Activated T-helper 2 cell treated with anti-CD3 and anti-CD28 coated beads, Interferon-gamma antibody, Interleukin-2, Interleukin-4, amounts not matched to agents 10 μg/mL and 5 μg/mL and 100 μg/mL, durations not matched to agents 14 hours and 24 hours and 36 hours (primary cell): ENCODE results near the gene PXDN. TPM values are rescaled to one million over a fixed set of nuclear protein-coding genes. Genes with fewer than 3 reads are reported as not detected.
"Not testable (repeated sequence)": the region's sequence is repeated elsewhere in the genome, so short reads cannot be mapped to it uniquely, and the experiment has no call there.

Source experiments
- DNase-seq: peaks from one replicate; pipeline ENCODE4 v3.0.0; 2021; ENCODE audit warnings: low spot score
- H3K27ac Mint-ChIP-seq: one replicate; pipeline ENCODE4 v1.8.0; 2021; ENCODE audit warnings: mixed read lengths
- H3K27me3 Mint-ChIP-seq: one replicate; pipeline ENCODE4 v1.8.0; 2021; ENCODE audit warnings: low read depth, mixed read lengths
- H3K36me3 Mint-ChIP-seq: one replicate; pipeline ENCODE4 v1.8.0; 2021; ENCODE audit warnings: low read depth, mixed read lengths
- H3K4me1 Mint-ChIP-seq: one replicate; pipeline ENCODE4 v1.8.0; 2021; ENCODE audit warnings: low read depth, mixed read lengths
- H3K4me3 Mint-ChIP-seq: one replicate; pipeline ENCODE4 v1.8.0; 2021; ENCODE audit warnings: low read depth, mild to moderate bottlenecking, moderate library complexity, mixed read lengths
- H3K9me3 Mint-ChIP-seq: one replicate; pipeline ENCODE4 v1.8.0; 2021; ENCODE audit warnings: mixed read lengths
- intact Hi-C: fragments of 100-400 bp; cut with micrococcal nuclease; formaldehyde crosslinking; loops from one replicate; pipeline ENCODE4 v1.15.1; 2023
- total RNA-seq: library from RNA; stranded (reverse); gene quantifications from 2 replicates; pipeline ENCODE4 v1.2.3, GENCODE V29; 2022

The PXDN gene
- total RNA-seq, 1 donor from 2014 or later = 2.0 TPM

DNA sequence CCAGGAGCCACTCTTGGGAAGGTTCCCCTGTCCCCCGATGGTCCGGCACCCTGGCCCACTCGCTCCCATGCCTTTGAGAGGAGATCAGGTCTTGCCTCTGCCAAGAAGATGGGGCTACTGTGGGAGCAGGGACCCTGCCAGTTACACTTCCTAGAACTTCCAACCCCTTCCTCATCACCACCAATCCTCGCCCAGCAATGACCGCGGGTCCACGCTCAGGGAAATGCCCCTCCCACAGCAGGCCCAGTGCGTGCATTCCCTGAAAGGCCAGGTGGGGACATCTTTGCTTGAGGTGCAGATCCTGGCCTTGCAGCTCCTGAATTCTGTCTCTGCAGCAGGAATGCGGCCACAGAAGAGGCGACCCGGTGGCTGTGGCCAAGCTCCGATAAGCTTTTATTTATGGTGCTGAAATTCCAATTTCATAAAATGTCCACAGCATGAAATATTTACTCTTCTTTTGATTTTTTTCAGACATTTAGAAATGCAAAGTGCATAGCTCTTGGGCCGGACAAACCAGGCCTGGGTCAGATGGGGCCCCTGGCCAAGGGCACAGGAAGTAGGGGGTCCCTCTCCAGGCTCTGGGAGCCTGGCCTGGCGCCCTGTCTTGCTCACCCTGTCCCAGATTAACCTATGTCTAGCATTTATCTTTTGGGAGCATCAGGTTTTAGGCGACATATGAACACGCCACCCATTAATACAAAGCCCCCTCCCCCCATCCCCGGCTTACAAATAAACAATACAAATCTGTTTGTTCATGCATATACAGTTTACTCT, 29.8 kb downstream of the PXDN start:
- no peak for DNase-seq
- H3K27ac Mint-ChIP-seq = no peak overlapping the region
- intact Hi-C loops = no loop called here
- no peaks in the 10 kb centered on the region for H3K36me3 Mint-ChIP-seq
- peaks cover 3% of the 10 kb centered on the region for H3K9me3 Mint-ChIP-seq
- H3K4me1 Mint-ChIP-seq = no peaks in the 10 kb centered on the region
- H3K4me3 Mint-ChIP-seq = no peak overlapping the region
- no peaks in the 10 kb centered on the region for H3K27me3 Mint-ChIP-seq

DNA sequence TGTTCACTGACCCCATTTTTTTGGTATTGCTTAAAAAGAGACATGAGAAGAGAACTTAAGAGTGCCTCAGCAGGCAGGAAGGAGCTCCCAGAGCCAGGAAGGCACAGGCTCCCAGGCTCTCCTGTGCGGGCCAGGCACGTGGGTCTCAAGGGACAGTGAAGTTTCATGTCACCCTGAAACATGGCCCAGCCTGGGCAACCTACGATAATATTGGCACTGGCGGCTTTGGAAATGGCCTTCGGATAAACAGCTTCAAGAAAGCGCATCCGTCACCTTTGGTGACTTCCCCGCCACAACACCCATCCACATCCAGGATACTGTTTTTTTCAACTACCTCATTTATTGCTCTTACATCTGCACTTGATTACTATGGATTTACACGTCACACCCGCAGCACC, 30.5 kb downstream of the PXDN start:
- no peak overlapping the region for H3K4me3 Mint-ChIP-seq
- H3K27me3 Mint-ChIP-seq = no peaks in the 10 kb centered on the region
- H3K27ac Mint-ChIP-seq = no peak overlapping the region
- no peaks in the 10 kb centered on the region for H3K4me1 Mint-ChIP-seq
- H3K9me3 Mint-ChIP-seq = peaks cover 3% of the 10 kb centered on the region
- no peak for DNase-seq
- H3K36me3 Mint-ChIP-seq = no peaks in the 10 kb centered on the region
- intact Hi-C loops = no loop called here

DNA sequence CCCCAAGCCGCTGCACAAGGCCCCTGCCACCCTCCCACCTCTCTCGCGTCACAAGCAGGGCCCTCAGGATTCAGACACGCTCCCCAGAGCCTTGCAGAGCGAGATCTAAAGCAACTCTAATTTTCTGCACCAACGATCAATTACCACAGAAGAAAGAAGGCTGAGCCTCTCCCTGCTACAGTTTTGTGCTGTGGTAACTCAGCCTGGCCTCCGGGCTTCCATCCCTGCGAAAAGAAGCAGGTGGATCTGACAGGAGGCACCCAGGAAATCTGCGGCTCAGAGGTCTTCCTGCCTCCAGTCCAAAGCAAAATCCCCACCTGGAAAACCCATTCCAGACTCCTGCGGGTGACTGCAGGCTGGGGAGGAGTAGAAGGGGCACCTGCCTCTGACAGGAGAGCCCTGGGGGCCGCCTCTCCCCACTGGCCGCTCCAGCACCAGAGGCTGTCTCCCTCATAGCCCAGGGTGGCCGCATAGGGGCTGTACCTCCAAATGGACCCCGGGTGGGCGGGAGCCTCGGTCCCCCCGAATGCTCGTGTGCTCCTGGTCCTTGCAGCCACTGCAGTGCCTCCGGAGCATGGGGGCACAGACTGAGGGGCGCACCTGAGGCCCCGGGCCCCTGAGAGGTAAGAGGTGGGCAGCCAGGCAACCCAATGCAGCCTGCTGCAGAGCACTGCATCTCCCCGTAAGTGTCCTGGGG, 31.0 kb downstream of the PXDN start:
- intact Hi-C loops = no loop called here
- H3K27me3 Mint-ChIP-seq = no peaks in the 10 kb centered on the region
- H3K36me3 Mint-ChIP-seq = no peaks in the 10 kb centered on the region
- no peak for DNase-seq
- peaks cover 3% of the 10 kb centered on the region for H3K9me3 Mint-ChIP-seq
- H3K27ac Mint-ChIP-seq = no peak overlapping the region
- no peak overlapping the region for H3K4me3 Mint-ChIP-seq
- no peaks in the 10 kb centered on the region for H3K4me1 Mint-ChIP-seq

DNA sequence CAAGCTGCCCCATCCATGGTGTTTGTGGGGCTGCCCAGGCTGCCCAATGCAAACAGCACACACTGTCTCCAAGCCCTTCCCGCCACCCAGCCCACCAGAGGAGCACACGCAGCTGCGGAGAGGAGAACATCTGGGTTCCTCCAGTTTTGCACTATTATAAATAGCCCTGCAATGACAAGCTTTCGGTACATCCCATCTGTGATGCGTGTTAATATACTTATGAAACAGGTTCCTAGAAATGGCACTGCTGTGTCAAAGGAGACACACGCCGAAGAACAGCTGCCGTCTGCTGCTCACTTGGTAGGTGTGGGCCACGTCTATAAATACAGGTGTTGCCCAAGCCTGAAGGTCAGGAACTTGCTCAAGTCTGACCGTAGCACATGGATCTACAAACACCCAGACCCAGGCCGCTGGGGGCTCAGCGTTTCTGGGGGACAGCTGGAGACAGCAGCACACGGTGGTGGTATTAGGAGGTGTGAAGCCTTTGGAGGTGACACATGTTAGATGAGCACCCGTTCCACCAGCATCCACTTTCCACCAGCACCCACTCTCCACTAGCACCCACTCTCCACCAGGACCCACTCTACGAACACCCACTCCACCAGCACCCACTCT, 34.3 kb downstream of the PXDN start:
- Mint-ChIP-seq H3K4me1 (no peaks in the 10 kb centered on the region), H3K27me3 (no peaks in the 10 kb centered on the region), H3K36me3 (no peaks in the 10 kb centered on the region), H3K4me3 (no peak overlapping the region), H3K9me3 (no peaks in the 10 kb centered on the region), H3K27ac (no peak overlapping the region)
- no peak for DNase-seq
- intact Hi-C loops = no loop called here

DNA sequence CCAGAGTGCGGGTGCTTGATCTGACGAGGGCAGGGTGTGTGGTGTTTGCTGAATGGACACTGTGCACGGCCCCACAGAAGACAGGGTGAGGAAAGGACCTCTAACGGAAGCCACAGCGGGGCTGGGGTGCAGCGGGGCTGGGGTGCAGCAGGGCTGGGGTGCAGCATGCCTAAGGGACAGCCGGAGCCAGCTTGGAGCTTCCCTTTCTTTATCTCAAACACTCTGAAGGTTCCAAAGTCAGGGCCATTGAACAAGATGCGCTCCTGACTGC, 35.0 kb downstream of the PXDN start:
- no peak overlapping the region for H3K4me3 Mint-ChIP-seq
- no peak overlapping the region for H3K27ac Mint-ChIP-seq
- intact Hi-C loops = no loop called here
- no peaks in the 10 kb centered on the region for H3K36me3 Mint-ChIP-seq
- H3K4me1 Mint-ChIP-seq = no peaks in the 10 kb centered on the region
- no peaks in the 10 kb centered on the region for H3K27me3 Mint-ChIP-seq
- no peaks in the 10 kb centered on the region for H3K9me3 Mint-ChIP-seq
- no peak for DNase-seq

DNA sequence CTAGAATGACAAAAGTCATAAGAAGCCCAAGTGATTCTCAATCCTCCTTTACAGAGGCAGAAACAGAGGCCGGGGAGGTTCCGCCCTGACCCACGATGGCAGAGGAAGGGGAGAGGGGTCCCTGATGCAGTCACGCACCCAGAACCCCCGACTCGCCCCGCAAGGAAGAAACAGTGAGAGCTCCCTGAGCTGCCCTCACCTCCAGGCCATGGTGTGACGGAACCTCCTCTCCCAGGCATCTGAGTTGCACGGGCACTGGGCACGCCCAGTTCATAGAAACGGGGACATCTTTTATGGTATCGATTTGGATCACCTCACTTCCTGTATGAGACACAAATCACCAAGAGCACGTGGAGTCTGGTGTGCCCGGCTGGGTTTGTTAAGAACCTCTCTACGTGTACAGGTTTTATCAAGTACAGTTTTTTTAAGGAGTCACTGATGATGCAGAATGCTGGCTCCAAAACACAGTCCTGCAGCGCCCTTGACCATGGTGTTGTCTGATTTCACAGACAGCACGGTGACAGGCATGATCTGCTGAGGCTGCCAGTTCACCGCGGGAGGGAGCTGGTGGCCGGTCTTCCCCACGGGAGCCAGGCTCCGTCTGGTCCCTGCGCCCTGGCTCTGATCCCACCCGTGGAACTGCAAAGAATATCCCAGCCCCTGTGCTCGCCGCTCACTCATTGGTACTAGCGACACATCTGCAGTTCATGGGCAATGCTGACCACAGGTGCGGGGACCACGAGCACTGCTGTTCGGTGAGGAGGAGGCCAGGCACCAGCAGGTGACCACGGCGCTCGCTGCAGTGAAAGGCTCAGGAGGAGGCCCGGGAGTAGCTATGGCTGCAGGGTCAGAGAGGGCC, 35.6 kb downstream of the PXDN start:
- Mint-ChIP-seq H3K4me1 (no peaks in the 10 kb centered on the region), H3K27ac (no peak overlapping the region), H3K27me3 (no peaks in the 10 kb centered on the region), H3K9me3 (no peaks in the 10 kb centered on the region), H3K4me3 (no peak overlapping the region), H3K36me3 (no peaks in the 10 kb centered on the region)
- intact Hi-C loops = no loop called here
- DNase-seq = no peak

DNA sequence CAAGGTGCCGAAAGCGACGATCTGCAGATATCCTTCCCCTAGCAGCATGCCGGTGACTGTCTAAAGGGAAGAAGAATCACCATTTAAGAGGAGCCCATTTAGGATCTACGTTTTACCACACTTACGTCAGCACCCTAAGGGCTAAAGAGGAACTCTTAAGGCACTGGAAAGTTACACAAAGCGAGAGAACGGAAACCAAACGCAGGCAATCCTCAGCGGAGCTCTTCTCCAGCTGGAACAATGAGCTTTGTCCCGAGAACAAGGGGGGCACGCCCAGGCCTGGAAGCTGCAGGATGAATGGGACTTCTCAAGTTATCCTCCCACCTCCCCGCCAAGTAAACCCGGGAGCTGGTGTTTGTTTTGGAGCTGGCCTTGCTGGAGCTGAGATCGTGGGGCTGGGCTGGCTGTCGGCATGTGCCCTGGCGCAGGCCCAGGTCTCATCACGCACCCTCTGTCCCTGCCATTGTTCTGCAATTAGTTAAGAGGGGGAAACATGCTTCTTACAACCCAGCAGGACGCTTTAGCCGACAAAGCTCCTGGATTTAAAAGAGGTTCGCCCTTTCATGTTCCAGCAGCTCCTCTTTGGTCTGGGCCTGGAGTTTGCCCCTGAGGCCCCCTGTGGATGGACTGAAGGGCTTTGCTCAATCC, 36.4 kb downstream of the PXDN start:
- no peak overlapping the region for H3K27ac Mint-ChIP-seq
- H3K36me3 Mint-ChIP-seq = no peaks in the 10 kb centered on the region
- intact Hi-C loops = no loop called here
- no peaks in the 10 kb centered on the region for H3K27me3 Mint-ChIP-seq
- DNase-seq = no peak
- no peaks in the 10 kb centered on the region for H3K4me1 Mint-ChIP-seq
- H3K9me3 Mint-ChIP-seq = no peaks in the 10 kb centered on the region
- H3K4me3 Mint-ChIP-seq = no peak overlapping the region

DNA sequence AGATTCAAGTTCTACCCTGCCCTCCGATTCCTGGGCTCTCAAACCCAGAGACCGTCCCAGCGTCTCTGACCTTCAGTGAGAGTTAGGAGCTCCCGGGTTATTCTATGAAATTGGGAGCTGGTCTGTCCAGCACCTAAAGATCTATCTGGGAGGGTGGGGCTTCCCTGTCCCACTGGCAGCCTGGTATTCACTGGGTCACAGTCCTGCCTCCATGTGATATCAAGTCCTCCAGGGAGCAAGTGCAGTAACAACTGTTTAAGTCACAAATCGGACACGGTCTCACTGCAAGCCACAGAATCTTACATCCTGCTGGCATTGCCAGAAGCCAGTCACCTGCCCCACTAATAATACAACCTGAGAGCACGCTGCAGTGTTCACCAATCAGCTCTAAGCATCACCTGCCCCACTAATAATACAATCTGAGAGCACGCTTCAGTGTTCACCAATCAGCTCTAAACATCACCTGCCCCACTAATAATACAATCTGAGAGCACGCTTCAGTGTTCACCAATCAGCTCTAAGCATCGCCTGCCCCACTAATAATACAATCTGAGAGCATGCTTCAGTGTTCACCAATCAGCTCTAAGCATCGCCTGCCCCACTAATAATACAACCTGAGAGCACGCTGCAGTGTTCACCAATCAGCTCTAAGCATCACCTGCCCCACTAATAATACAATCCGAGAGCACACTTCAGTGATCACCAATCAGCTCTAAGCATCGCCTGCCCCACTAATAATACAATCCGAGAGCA, 38.0 kb downstream of the PXDN start:
- H3K4me1 Mint-ChIP-seq, DNase-seq, H3K36me3 Mint-ChIP-seq, H3K4me3 Mint-ChIP-seq, intact Hi-C loops, H3K9me3 Mint-ChIP-seq, H3K27me3 Mint-ChIP-seq, H3K27ac Mint-ChIP-seq: not testable (repeated sequence)

DNA sequence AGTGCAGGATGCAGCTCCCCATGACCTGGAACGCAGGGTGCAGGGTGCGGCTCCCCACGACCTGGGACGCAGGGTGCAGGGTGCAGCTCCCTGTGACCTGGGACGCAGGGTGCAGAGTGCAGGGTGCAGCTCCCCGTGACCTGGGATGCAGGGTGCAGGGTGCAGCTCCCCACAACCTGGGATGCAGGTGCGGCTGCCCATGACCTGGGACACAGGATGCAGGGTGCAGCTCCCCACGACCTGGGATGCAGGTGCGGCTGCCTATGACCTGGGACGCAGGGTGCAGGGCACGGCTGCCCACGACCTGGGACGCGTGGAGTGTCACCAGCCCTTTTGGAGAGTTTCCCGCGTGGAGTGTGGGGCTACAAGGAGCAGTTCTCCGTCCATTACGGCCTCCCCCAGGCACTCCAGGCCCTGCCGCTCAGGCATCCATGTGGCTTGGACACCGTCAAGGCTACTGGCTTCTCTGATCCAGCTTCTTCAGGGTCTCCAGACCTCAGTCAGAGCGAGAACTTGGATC, 38.7 kb downstream of the PXDN start:
- no peaks in the 10 kb centered on the region for H3K36me3 Mint-ChIP-seq
- no peaks in the 10 kb centered on the region for H3K27me3 Mint-ChIP-seq
- DNase-seq = no peak
- no peaks in the 10 kb centered on the region for H3K4me1 Mint-ChIP-seq
- intact Hi-C loops = no loop called here
- no peak overlapping the region for H3K27ac Mint-ChIP-seq
- H3K4me3 Mint-ChIP-seq = no peak overlapping the region
- H3K9me3 Mint-ChIP-seq = no peaks in the 10 kb centered on the region

DNA sequence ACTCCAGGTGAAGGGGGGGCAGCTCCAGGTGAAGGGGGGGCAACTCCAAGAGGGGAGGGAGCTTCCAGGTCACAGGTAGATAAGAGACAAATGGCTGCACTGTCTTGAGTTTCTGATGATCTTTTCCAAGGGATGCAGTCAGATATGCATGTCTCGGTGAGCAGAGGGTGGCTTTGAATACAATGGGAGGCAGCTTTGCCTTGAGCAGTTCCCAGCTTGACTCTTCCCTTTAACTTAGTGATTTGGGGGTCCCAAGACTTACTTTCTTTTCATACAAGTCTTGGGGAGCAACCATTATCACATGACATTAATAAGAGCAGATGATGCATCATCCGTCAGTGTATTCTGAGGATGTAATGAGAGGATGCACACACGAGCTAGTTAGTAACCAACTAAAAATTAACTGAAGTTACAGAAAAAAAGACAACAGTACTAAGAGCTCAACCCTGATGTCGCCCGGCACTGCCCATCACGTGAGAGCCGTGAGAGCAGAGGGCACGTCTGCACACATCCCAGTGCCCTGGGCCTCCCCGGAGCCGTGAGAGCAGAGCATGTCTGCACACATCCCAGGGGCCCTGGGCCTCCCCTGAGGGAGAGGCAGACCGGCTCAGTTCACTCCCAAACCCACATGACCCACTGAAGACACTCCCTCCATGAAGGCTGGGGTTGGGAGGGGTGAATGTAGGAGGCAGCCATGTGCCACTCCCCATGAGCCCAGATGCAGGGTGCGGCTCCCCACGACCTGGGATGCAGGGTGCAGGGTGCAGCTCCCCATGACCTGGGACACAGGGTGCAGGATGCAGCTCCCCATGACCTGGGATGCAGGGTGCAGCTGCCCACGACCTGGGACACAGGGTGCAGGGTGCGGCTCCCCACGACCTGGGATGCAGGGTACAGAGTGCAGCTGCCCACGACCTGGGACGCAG, 39.4 kb downstream of the PXDN start:
- intact Hi-C loops = no loop called here
- no peaks in the 10 kb centered on the region for H3K4me1 Mint-ChIP-seq
- no peak overlapping the region for H3K27ac Mint-ChIP-seq
- H3K36me3 Mint-ChIP-seq = no peaks in the 10 kb centered on the region
- DNase-seq = no peak
- no peaks in the 10 kb centered on the region for H3K9me3 Mint-ChIP-seq
- no peaks in the 10 kb centered on the region for H3K27me3 Mint-ChIP-seq
- H3K4me3 Mint-ChIP-seq = no peak overlapping the region

DNA sequence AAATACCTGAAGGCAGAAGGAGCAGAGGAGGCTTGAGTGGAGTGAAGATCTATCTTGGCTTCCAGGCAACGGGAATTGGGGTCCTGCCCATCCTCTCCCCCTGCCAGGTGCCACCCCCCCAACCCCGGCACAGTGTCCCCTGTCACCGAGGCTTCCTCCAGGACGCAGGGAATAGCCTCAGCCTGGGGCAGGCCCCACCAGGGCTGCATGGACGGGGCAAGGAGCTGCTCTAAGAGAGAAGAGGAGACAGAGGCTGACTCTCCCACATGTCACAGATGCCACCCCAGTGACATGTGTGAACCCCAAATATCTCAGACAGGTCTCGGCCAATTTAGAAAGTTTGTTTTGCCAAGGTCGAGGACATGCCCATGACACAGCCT, 42.1 kb downstream of the PXDN start:
- H3K9me3 Mint-ChIP-seq = no peaks in the 10 kb centered on the region
- H3K27me3 Mint-ChIP-seq = no peaks in the 10 kb centered on the region
- DNase-seq = no peak
- no peaks in the 10 kb centered on the region for H3K4me1 Mint-ChIP-seq
- intact Hi-C loops = no loop called here
- H3K27ac Mint-ChIP-seq = no peak overlapping the region
- no peak overlapping the region for H3K4me3 Mint-ChIP-seq
- H3K36me3 Mint-ChIP-seq = no peaks in the 10 kb centered on the region
